ENCODE results near the gene RNU2-63P. TPM values are rescaled to one million over a fixed set of nuclear protein-coding genes. Genes with fewer than 3 reads are reported as not detected.

RNU2-63P gene
- total RNA-seq, 4 donors from 2014 or later = not detected

DNA sequence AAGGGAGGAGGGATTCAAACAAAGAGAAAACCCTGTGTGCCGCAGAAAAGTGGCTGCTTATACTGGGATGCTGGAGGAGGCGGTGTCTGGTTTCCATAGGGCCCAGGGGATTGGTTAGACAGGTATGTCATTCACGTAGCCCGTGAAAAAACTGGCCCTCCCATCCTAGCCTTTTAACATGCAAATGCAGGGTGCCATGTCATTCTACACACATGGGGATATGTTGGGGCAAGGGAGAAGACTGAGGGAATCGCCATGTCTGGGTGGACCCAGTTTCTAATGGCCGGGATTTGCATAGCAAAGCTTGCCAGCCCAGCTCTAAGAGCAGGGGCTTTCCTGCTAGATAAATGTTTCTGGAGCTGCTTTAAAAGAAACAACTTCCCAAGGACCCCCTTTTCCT, 8.2 kb upstream of the RNU2-63P start:
- TF ChIP-seq, protein P1, sequence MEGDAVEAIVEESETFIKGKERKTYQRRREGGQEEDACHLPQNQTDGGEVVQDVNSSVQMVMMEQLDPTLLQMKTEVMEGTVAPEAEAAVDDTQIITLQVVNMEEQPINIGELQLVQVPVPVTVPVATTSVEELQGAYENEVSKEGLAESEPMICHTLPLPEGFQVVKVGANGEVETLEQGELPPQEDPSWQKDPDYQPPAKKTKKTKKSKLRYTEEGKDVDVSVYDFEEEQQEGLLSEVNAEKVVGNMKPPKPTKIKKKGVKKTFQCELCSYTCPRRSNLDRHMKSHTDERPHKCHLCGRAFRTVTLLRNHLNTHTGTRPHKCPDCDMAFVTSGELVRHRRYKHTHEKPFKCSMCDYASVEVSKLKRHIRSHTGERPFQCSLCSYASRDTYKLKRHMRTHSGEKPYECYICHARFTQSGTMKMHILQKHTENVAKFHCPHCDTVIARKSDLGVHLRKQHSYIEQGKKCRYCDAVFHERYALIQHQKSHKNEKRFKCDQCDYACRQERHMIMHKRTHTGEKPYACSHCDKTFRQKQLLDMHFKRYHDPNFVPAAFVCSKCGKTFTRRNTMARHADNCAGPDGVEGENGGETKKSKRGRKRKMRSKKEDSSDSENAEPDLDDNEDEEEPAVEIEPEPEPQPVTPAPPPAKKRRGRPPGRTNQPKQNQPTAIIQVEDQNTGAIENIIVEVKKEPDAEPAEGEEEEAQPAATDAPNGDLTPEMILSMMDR (IDR thresholded peaks at IDR 0.05; ENCODE audit: low read depth) = no peak

DNA sequence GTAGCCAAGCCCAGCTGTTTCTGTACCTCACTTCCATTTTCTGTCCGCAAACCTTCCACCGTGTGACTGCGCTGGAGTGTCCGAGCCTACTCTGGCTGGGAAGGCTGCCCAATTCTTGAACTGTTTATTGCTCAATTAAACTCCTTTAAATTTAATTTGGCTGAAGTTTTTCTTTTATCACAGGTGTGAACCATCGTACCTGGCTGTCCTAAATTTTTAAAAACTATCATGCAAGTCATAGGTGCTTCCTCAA, 6.2 kb upstream of the RNU2-63P start:
- TF ChIP-seq, protein P1 (IDR thresholded peaks at IDR 0.05; ENCODE audit: low read depth) = no peak

DNA sequence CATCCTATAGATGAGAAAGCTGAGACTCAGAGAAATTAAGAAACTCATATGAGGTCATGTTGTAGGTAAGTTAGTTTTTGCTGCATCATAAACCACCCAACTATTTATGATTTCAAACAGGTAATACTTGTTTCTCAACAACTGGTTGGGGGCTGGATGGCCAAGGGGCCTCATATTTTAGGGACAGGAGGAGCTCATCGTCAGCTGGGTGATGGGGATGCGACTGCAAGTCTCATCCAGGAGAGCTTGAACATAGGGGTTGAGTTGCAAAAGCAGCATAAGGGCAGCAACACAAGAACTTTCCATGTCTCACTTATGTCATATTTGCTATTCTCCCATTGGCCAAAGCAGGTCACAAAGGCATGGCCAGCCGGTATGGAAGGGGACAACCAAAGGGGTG, 3.6 kb upstream of the RNU2-63P start:
- TF ChIP-seq, protein P1 (IDR thresholded peaks at IDR 0.05; ENCODE audit: low read depth) = no peak

DNA sequence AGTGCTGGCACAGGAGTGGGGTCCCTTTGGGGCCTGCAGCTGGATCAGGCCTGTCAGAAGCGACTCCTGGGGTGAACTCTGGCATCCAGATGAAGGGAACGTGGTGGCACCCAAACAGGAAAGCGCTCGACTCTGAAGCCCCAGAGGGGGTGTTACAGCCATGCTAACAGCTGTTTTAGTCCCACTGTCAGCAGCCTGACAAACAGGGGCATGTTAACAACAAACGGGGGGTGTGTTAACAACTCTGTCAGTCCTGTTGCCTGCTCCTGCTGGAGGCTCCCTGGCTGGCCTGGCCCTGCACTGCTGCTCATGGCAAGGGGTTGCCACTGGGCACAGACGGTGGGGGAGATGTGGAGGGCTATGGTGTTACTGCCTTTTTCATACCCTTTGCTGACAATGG, 2.6 kb upstream of the RNU2-63P start:
- TF ChIP-seq, protein P1 (IDR thresholded peaks at IDR 0.05; ENCODE audit: low read depth) = no peak

DNA sequence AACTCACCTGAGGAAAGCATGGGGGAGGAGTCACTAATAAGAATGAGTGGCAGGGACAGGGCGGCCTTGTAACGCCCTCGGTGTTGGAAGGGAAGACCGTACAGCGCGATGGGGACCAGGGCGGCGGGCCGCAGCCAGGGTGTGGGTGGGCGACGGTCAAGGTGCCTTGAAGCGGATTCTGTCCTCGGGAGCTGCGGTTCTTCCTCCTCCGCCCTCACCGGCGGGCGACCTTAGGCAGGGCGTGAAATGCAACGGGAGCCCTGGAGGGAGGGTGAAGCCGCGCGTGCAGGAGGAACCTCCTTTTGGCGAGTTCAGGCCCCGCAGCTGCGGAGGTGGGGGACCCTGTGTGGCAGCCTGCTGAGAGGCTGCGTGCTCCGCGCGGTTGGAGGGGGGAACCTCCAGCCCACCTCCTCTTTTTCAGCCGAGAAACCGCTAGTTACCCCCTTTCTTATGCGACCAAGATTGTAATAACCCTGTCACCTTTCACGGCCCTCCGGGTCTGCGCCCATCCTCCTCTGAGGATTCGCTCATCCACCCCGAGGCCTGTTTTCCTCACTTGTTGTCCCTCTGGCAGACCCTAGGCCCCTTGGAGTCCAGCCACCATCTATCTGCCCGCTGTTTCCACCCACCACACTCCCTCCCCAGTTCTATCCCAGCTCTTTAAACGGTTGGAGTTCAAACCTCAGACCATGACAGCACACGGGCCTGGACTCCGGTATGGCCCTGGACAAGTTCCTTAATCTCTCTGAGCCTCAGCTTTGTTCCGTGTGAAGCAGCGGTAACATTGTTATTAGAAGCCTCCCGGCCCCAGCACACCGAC, 823 bp upstream of the RNU2-63P start:
- TF ChIP-seq, protein P1 (IDR thresholded peaks at IDR 0.05; ENCODE audit: low read depth) = no peak

DNA sequence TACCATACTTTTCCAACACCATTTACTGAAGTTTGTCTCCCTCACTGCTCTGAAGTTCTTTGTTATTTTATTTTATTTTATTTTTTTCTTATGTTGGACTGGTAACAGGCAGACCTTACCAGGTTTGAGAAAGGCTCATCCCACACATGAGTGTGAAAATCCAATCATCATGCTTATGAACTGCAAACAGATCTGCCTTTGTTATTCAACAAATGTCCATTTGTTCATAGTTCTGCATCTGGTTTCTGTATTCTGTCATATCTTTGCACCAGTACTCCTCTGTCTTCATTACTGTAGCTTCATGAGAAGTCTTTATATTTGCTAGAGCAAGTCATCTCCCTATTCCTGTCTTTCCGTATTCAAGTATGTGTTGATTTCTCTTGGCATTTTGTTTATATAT, 5.3 kb downstream of the RNU2-63P start:
- TF ChIP-seq, protein P1 (IDR thresholded peaks at IDR 0.05; ENCODE audit: low read depth) = no peak

DNA sequence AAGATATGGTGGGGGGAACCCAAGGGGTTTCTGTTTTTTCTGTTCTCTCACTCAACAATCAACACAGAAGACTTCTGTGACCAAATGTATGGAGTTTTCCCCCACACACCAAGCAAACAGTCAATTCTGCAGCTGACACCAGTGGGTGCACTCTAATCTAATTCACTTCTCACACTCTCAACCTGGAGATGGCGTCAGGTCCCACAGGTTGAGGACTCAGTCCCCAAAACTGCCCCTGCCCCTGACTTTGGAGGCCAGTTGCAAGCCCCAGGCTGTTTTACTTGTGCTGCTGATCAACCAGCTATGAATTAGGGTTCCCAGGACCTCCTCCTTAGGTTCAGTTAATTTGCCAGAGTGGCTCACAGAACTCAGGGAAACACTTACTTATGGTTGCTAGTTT, 6.2 kb downstream of the RNU2-63P start:
- TF ChIP-seq, protein P1 (IDR thresholded peaks at IDR 0.05; ENCODE audit: low read depth) = no peak

All from subcutaneous adipose tissue (tissue), 4 donors.